MM.1S (cell line): Measurements from ENCODE around the gene SLC1A7.

Experiments used
- CTCF ChIP-seq: fragments of 300-600 bp; sonication (generic); IDR thresholded peaks from 2 replicates; pipeline ENCODE4 v1.5.1; 2016; ENCODE audit warnings: antibody characterized with exemption, low read length, mixed read lengths
- EZH2 ChIP-seq: fragments of 300-600 bp; sonication (generic); optimal IDR thresholded peaks from 2 replicates; pipeline ENCODE3; 2017; ENCODE audit warnings: low read depth, mild to moderate bottlenecking, antibody characterized with exemption, low read length, mixed read lengths
- EZH2phosphoT487 ChIP-seq: fragments of 300-600 bp; sonication (generic); IDR thresholded peaks from 2 replicates; pipeline ENCODE4 v1.6.1; 2018; ENCODE audit warnings: antibody characterized with exemption, low read length

DNA sequence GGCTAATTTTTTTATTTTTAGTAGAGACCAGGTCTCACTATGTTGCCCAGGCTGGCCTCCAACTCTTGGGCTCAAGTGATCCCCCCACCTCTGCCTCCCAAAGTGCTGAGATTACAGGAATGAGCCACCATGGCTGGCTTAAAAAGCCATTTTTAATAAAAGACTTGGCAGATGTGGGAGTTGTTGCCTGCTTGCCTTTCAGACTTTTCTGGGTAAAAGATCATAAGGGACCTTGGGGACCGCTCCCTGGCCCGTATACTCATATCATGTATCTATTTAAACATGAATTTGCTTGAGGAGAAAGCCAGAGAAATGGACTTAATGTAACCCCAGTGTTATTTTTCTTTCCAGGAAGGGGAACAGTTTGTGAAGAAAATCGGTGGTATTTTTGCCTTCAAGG, 103.9 kb downstream of the SLC1A7 start:
- TF ChIP-seq CTCF = no peak
- no peak for TF ChIP-seq EZH2
- no peak for TF ChIP-seq EZH2phosphoT487
